ENCODE measurements around the gene ALDOC. TPM values are rescaled to one million over a fixed set of nuclear protein-coding genes. Genes with fewer than 3 reads are reported as not detected.
"Not testable (repeated sequence)": the region's sequence is repeated elsewhere in the genome, so short reads cannot be mapped to it uniquely, and the experiment has no call there.

ALDOC gene
- total RNA-seq, 1 experiment from 2014 or later, result 309 TPM

GRCh38 chr17:28578246-28579195, 1.8 kb upstream of the ALDOC start:
- H3K9me3 ChIP-seq (ENCODE audit: low read length), result no peaks in the 10 kb centered on the region
- no peak overlapping the region for H3K9ac ChIP-seq (ENCODE audit: low read length)
- DNase-seq, result no peak
- H3K36me3 ChIP-seq (ENCODE audit: insufficient read depth, low read length), result peaks cover 47% of the 10 kb centered on the region
- peaks cover 5% of the 10 kb centered on the region; the same call in 1 of the 2 replicates for H3K79me2 ChIP-seq (ENCODE audit: low read length)
- no peak overlapping the region for H2AFZ ChIP-seq (ENCODE audit: low read length)
- no peaks in the 10 kb centered on the region for H4K20me1 ChIP-seq (ENCODE audit: insufficient read depth, low read depth, low read length)
- H3K4me1 ChIP-seq (ENCODE audit: low read length), result peaks cover 22% of the 10 kb centered on the region
- H3K4me2 ChIP-seq (ENCODE audit: low read depth, low read length, poor library complexity, severe bottlenecking), result no peak overlapping the region
- H3K27ac ChIP-seq (ENCODE audit: low read length), result no peak overlapping the region
- no peaks in the 10 kb centered on the region for H3K27me3 ChIP-seq (ENCODE audit: low read length)
- H3K9me2 ChIP-seq (replicated peaks; ENCODE audit: insufficient read depth, low read length), result no peaks in the 10 kb centered on the region
- H3K4me3 ChIP-seq (ENCODE audit: low read length), result no peak overlapping the region

- H3K27ac ChIP-seq (ENCODE audit: low read length), result peak overlapping the region; percentile 80
- H3K36me3 ChIP-seq (ENCODE audit: insufficient read depth, low read length), result peaks cover 37% of the 10 kb centered on the region
- DNase-seq, result peak; percentile 50
- H3K9me3 ChIP-seq (ENCODE audit: low read length), result no peaks in the 10 kb centered on the region
- no peak overlapping the region for H2AFZ ChIP-seq (ENCODE audit: low read length)
- no peaks in the 10 kb centered on the region for H4K20me1 ChIP-seq (ENCODE audit: insufficient read depth, low read depth, low read length)
- peaks cover 32% of the 10 kb centered on the region for H3K4me1 ChIP-seq (ENCODE audit: low read length)
- peaks cover 5% of the 10 kb centered on the region; the same call in 1 of the 2 replicates for H3K79me2 ChIP-seq (ENCODE audit: low read length)
- H3K9ac ChIP-seq (ENCODE audit: low read length), result peak overlapping the region; percentile 60
- no peaks in the 10 kb centered on the region for H3K27me3 ChIP-seq (ENCODE audit: low read length)
- H3K4me3 ChIP-seq (ENCODE audit: low read length), result peak overlapping the region; percentile 41; the same call in 1 of the 2 replicates
- no peaks in the 10 kb centered on the region for H3K9me2 ChIP-seq (replicated peaks; ENCODE audit: insufficient read depth, low read length)
- peak overlapping the region; percentile 58 for H3K4me2 ChIP-seq (ENCODE audit: low read depth, low read length, poor library complexity, severe bottlenecking)
These were observed 750 bp upstream of the ALDOC start for GRCh38 chr17:28577466-28577824.

GRCh38 chr17:28576016-28576415, 679 bp downstream of the ALDOC start:
- H3K27ac ChIP-seq (ENCODE audit: low read length), result peak overlapping the region; percentile 12
- H3K9me3 ChIP-seq (ENCODE audit: low read length); H4K20me1 ChIP-seq (ENCODE audit: insufficient read depth, low read depth, low read length); H3K79me2 ChIP-seq (ENCODE audit: low read length); H3K9me2 ChIP-seq (replicated peaks; ENCODE audit: insufficient read depth, low read length); H2AFZ ChIP-seq (ENCODE audit: low read length); DNase-seq; H3K27me3 ChIP-seq (ENCODE audit: low read length): not testable (repeated sequence)
- peaks cover 32% of the 10 kb centered on the region for H3K36me3 ChIP-seq (ENCODE audit: insufficient read depth, low read length)
- peaks cover 40% of the 10 kb centered on the region for H3K4me1 ChIP-seq (ENCODE audit: low read length)
- H3K4me2 ChIP-seq (ENCODE audit: low read depth, low read length, poor library complexity, severe bottlenecking), result peak overlapping the region; percentile 56
- peak overlapping the region; percentile 54 for H3K9ac ChIP-seq (ENCODE audit: low read length)
- peak overlapping the region; percentile 52; the same call in 1 of the 2 replicates for H3K4me3 ChIP-seq (ENCODE audit: low read length)

- Histone ChIP-seq H3K36me3 (ENCODE audit: insufficient read depth, low read length) (peaks cover 32% of the 10 kb centered on the region), H3K4me3 (ENCODE audit: low read length) (peak overlapping the region; percentile 52; the same call in 1 of the 2 replicates)
These were observed 1.4 kb downstream of the ALDOC start for GRCh38 chr17:28575126-28575795.

GRCh38 chr17:28574526-28574925, 2.2 kb downstream of the ALDOC start:
- H4K20me1 ChIP-seq (ENCODE audit: insufficient read depth, low read depth, low read length), result no peaks in the 10 kb centered on the region
- peaks cover 34% of the 10 kb centered on the region for H3K36me3 ChIP-seq (ENCODE audit: insufficient read depth, low read length)
- no peak overlapping the region for H2AFZ ChIP-seq (ENCODE audit: low read length)
- peaks cover 22% of the 10 kb centered on the region for H3K79me2 ChIP-seq (ENCODE audit: low read length)
- DNase-seq, result peak; percentile 46
- H3K27ac ChIP-seq (ENCODE audit: low read length), result no peak overlapping the region
- no peaks in the 10 kb centered on the region for H3K27me3 ChIP-seq (ENCODE audit: low read length)
- no peak overlapping the region for H3K4me3 ChIP-seq (ENCODE audit: low read length)
- H3K4me2 ChIP-seq (ENCODE audit: low read depth, low read length, poor library complexity, severe bottlenecking), result no peak overlapping the region
- no peak overlapping the region for H3K9ac ChIP-seq (ENCODE audit: low read length)
- H3K9me3 ChIP-seq (ENCODE audit: low read length), result no peaks in the 10 kb centered on the region
- H3K9me2 ChIP-seq (replicated peaks; ENCODE audit: insufficient read depth, low read length), result no peaks in the 10 kb centered on the region
- peaks cover 50% of the 10 kb centered on the region for H3K4me1 ChIP-seq (ENCODE audit: low read length)

More at GRCh38 chr17:28575126-28575795, 1.4 kb downstream of the ALDOC start:
- no peaks in the 10 kb centered on the region for H3K9me2 ChIP-seq (replicated peaks; ENCODE audit: insufficient read depth, low read length)
- no peak for DNase-seq
- peaks cover 14% of the 10 kb centered on the region for H3K79me2 ChIP-seq (ENCODE audit: low read length)
- peak overlapping the region; percentile 12 for H3K27ac ChIP-seq (ENCODE audit: low read length)
- peak overlapping the region; percentile 54 for H3K9ac ChIP-seq (ENCODE audit: low read length)
- no peaks in the 10 kb centered on the region for H3K27me3 ChIP-seq (ENCODE audit: low read length)
- H4K20me1 ChIP-seq (ENCODE audit: insufficient read depth, low read depth, low read length), result no peaks in the 10 kb centered on the region
- no peak overlapping the region for H2AFZ ChIP-seq (ENCODE audit: low read length)
- peak overlapping the region; percentile 56 for H3K4me2 ChIP-seq (ENCODE audit: low read depth, low read length, poor library complexity, severe bottlenecking)
- H3K4me1 ChIP-seq (ENCODE audit: low read length), result peaks cover 43% of the 10 kb centered on the region
- H3K9me3 ChIP-seq (ENCODE audit: low read length), result no peaks in the 10 kb centered on the region

GRCh38 chr17:28573966-28574480, 2.7 kb downstream of the ALDOC start:
- H3K9ac ChIP-seq (ENCODE audit: low read length), result no peak overlapping the region
- peaks cover 31% of the 10 kb centered on the region for H3K36me3 ChIP-seq (ENCODE audit: insufficient read depth, low read length)
- H4K20me1 ChIP-seq (ENCODE audit: insufficient read depth, low read depth, low read length), result no peaks in the 10 kb centered on the region
- DNase-seq, result no peak
- no peaks in the 10 kb centered on the region for H3K9me3 ChIP-seq (ENCODE audit: low read length)
- H3K4me3 ChIP-seq (ENCODE audit: low read length), result no peak overlapping the region
- H3K4me1 ChIP-seq (ENCODE audit: low read length), result peaks cover 55% of the 10 kb centered on the region
- no peaks in the 10 kb centered on the region for H3K27me3 ChIP-seq (ENCODE audit: low read length)
- no peaks in the 10 kb centered on the region for H3K9me2 ChIP-seq (replicated peaks; ENCODE audit: insufficient read depth, low read length)
- peaks cover 27% of the 10 kb centered on the region for H3K79me2 ChIP-seq (ENCODE audit: low read length)
- no peak overlapping the region for H2AFZ ChIP-seq (ENCODE audit: low read length)
- H3K27ac ChIP-seq (ENCODE audit: low read length), result no peak overlapping the region
- no peak overlapping the region for H3K4me2 ChIP-seq (ENCODE audit: low read depth, low read length, poor library complexity, severe bottlenecking)

- H3K36me3 ChIP-seq (ENCODE audit: insufficient read depth, low read length), result peaks cover 28% of the 10 kb centered on the region; the same call in 1 of the 2 replicates
- H2AFZ ChIP-seq (ENCODE audit: low read length), result no peak overlapping the region
- no peaks in the 10 kb centered on the region for H4K20me1 ChIP-seq (ENCODE audit: insufficient read depth, low read depth, low read length)
- no peaks in the 10 kb centered on the region for H3K27me3 ChIP-seq (ENCODE audit: low read length)
- no peak overlapping the region for H3K9ac ChIP-seq (ENCODE audit: low read length)
- no peak overlapping the region for H3K27ac ChIP-seq (ENCODE audit: low read length)
- peaks cover 58% of the 10 kb centered on the region for H3K4me1 ChIP-seq (ENCODE audit: low read length)
- no peaks in the 10 kb centered on the region for H3K9me2 ChIP-seq (replicated peaks; ENCODE audit: insufficient read depth, low read length)
- no peak for DNase-seq
- no peak overlapping the region for H3K4me2 ChIP-seq (ENCODE audit: low read depth, low read length, poor library complexity, severe bottlenecking)
- peaks cover 29% of the 10 kb centered on the region for H3K79me2 ChIP-seq (ENCODE audit: low read length)
- H3K4me3 ChIP-seq (ENCODE audit: low read length), result no peak overlapping the region
- H3K9me3 ChIP-seq (ENCODE audit: low read length), result no peaks in the 10 kb centered on the region
These were observed 3.2 kb downstream of the ALDOC start for GRCh38 chr17:28573521-28573920.

GRCh38 chr17:28573040-28573380, 3.7 kb downstream of the ALDOC start:
- peak overlapping the region; percentile 97; the same call in 1 of the 2 replicates for H3K4me3 ChIP-seq (ENCODE audit: low read length)
- no peaks in the 10 kb centered on the region for H4K20me1 ChIP-seq (ENCODE audit: insufficient read depth, low read depth, low read length)
- H3K27me3 ChIP-seq (ENCODE audit: low read length), result no peaks in the 10 kb centered on the region
- H3K27ac ChIP-seq (ENCODE audit: low read length), result peak overlapping the region; percentile 68
- peak overlapping the region; percentile 98 for H3K9ac ChIP-seq (ENCODE audit: low read length)
- no peaks in the 10 kb centered on the region for H3K9me3 ChIP-seq (ENCODE audit: low read length)
- no peak overlapping the region for H2AFZ ChIP-seq (ENCODE audit: low read length)
- no peak for DNase-seq
- peak overlapping the region; percentile 74 for H3K4me2 ChIP-seq (ENCODE audit: low read depth, low read length, poor library complexity, severe bottlenecking)
- H3K9me2 ChIP-seq (replicated peaks; ENCODE audit: insufficient read depth, low read length), result no peaks in the 10 kb centered on the region
- peaks cover 63% of the 10 kb centered on the region for H3K4me1 ChIP-seq (ENCODE audit: low read length)
- H3K79me2 ChIP-seq (ENCODE audit: low read length), result peaks cover 33% of the 10 kb centered on the region
- peaks cover 24% of the 10 kb centered on the region; the same call in 1 of the 2 replicates for H3K36me3 ChIP-seq (ENCODE audit: insufficient read depth, low read length)
